SK-N-SH treated with all-trans-retinoic acid at 6 μM for 48 hours (cell line): ENCODE data around the gene SGIP1.
"Not testable (repeated sequence)": the region's sequence is repeated elsewhere in the genome, so short reads cannot be mapped to it uniquely, and the experiment has no call there.

Experiments used
- ATAC-seq: fragments of 200-7000 bp; cut with Tn5 transposase; 3 replicates; pipeline ENCODE4 v1.9.1; 2020; ENCODE audit warnings: mild to moderate bottlenecking, moderate library complexity
- ARNTL ChIP-seq: fragments of 450-650 bp; formaldehyde crosslinking; IDR thresholded peaks from 2 replicates; pipeline ENCODE4 v1.5.0; 2020; ENCODE audit warnings: low read depth, mild to moderate bottlenecking, moderate library complexity, borderline replicate concordance
- BACH2 ChIP-seq: fragments of 250-450 bp; sonication (Bioruptor Pico); IDR thresholded peaks from 2 replicates; pipeline ENCODE4 v1.9.0; 2021; ENCODE audit warnings: mild to moderate bottlenecking, borderline replicate concordance
- CSDC2 ChIP-seq: fragments of 250-450 bp; sonication (Bioruptor Pico); IDR thresholded peaks from 2 replicates; pipeline ENCODE4 v1.5.0; 2020; ENCODE audit warnings: mild to moderate bottlenecking, moderate library complexity
- ESRRG ChIP-seq: fragments of 250-450 bp; sonication (Bioruptor Pico); IDR thresholded peaks from 2 replicates; pipeline ENCODE4 v1.6.1; 2021; ENCODE audit warnings: mild to moderate bottlenecking
- GLIS3 ChIP-seq: fragments of 250-450 bp; sonication (Bioruptor Pico); IDR thresholded peaks from 2 replicates; pipeline ENCODE4 v1.5.0; 2020; ENCODE audit warnings: mild to moderate bottlenecking, moderate library complexity
- ISL1 ChIP-seq: fragments of 250-450 bp; sonication (Bioruptor Pico); IDR thresholded peaks from 2 replicates; pipeline ENCODE4 v2.1.2; 2022; ENCODE audit warnings: mild to moderate bottlenecking, moderate library complexity
- PATZ1 ChIP-seq: fragments of 250-450 bp; sonication (Bioruptor Pico); IDR thresholded peaks from 2 replicates; pipeline ENCODE4 v1.8.0; 2020; ENCODE audit warnings: mild to moderate bottlenecking, moderate library complexity, borderline replicate concordance
- POU6F1 ChIP-seq: fragments of 250-450 bp; sonication (Bioruptor Pico); IDR thresholded peaks from 2 replicates; pipeline ENCODE4 v1.8.0; 2021; ENCODE audit warnings: low read depth, mild to moderate bottlenecking, moderate library complexity, borderline replicate concordance
- PPARA ChIP-seq: fragments of 250-450 bp; sonication (Bioruptor Pico); IDR thresholded peaks from 2 replicates; pipeline ENCODE4 v1.5.0; 2020; ENCODE audit warnings: mild to moderate bottlenecking, borderline replicate concordance
- RARB ChIP-seq: fragments of 250-450 bp; sonication (Bioruptor Pico); IDR thresholded peaks from 2 replicates; pipeline ENCODE4 v1.8.0; 2021; ENCODE audit warnings: mild to moderate bottlenecking, moderate library complexity
- SNAI2 ChIP-seq: fragments of 250-450 bp; sonication (Bioruptor Pico); IDR thresholded peaks from 2 replicates; pipeline ENCODE4 v1.5.0; 2020; ENCODE audit warnings: mild to moderate bottlenecking, moderate library complexity
- TOX ChIP-seq: fragments of 250-450 bp; sonication (Bioruptor Pico); IDR thresholded peaks from 2 replicates; pipeline ENCODE4 v1.8.0; 2021; ENCODE audit warnings: mild to moderate bottlenecking, moderate library complexity, borderline replicate concordance
- TSHZ2 ChIP-seq: fragments of 250-450 bp; sonication (Bioruptor Pico); IDR thresholded peaks from 2 replicates; pipeline ENCODE4 v1.5.0; 2020; ENCODE audit warnings: mild to moderate bottlenecking, moderate library complexity
- ZC3H10 ChIP-seq: fragments of 250-450 bp; sonication (Bioruptor Pico); IDR thresholded peaks from 2 replicates; pipeline ENCODE4 v1.5.1; 2021; ENCODE audit warnings: mild to moderate bottlenecking, moderate library complexity
- ZFP3 ChIP-seq: fragments of 250-450 bp; sonication (Bioruptor Pico); IDR thresholded peaks from 2 replicates; pipeline ENCODE4 v1.5.0; 2020; ENCODE audit warnings: mild to moderate bottlenecking, moderate library complexity
- ZNF565 ChIP-seq: fragments of 450-650 bp; formaldehyde crosslinking; conservative IDR thresholded peaks from 2 replicates; pipeline ENCODE4 v1.5.0; 2020; ENCODE audit warnings: low read depth, mild to moderate bottlenecking, moderate library complexity
- ZNF8 ChIP-seq: fragments of 450-650 bp; formaldehyde crosslinking; IDR thresholded peaks from 2 replicates; pipeline ENCODE4 v1.5.0; 2020; ENCODE audit warnings: mild to moderate bottlenecking, moderate library complexity

The SGIP1 gene

GRCh38 chr1:66730462-66730861 lies 196.5 kb downstream of the SGIP1 start:
- ATAC-seq: no peak
- no peak for TF ChIP-seq PPARA (CRISPR knock-in tag)
- no peak for TF ChIP-seq RARB (CRISPR knock-in tag)
- no peak for TF ChIP-seq TSHZ2 (CRISPR knock-in tag)
- no peak for TF ChIP-seq GLIS3
- TF ChIP-seq SNAI2 (CRISPR knock-in tag): no peak
- no peak for TF ChIP-seq ESRRG
- TF ChIP-seq ZFP3: no peak
- TF ChIP-seq POU6F1 (CRISPR knock-in tag): no peak
- no peak for TF ChIP-seq TOX (CRISPR knock-in tag)
- TF ChIP-seq ARNTL (CRISPR knock-in tag): no peak
- TF ChIP-seq PATZ1 (CRISPR knock-in tag): no peak
- no peak for TF ChIP-seq ZC3H10 (CRISPR knock-in tag)
- no peak for TF ChIP-seq CSDC2
- TF ChIP-seq ZNF8 (CRISPR knock-in tag): no peak
- TF ChIP-seq BACH2 (CRISPR knock-in tag): no peak
- TF ChIP-seq, all 23 proteins: peak for 0

GRCh38 chr1:66731170-66731865 lies 197.4 kb downstream of the SGIP1 start:
- 0 out of 3 replicates have a peak, but pooled peaks have one; percentile 23 for ATAC-seq
- no peak for TF ChIP-seq CSDC2

- ATAC-seq: peak; percentile 21; the same call in 1 of the 3 replicates
- TF ChIP-seq ZC3H10 (CRISPR knock-in tag): no peak
- TF ChIP-seq, all 23 proteins: peak for 0
These were observed 198.6 kb downstream of the SGIP1 start for GRCh38 chr1:66732407-66733166.

GRCh38 chr1:66733348-66734017 lies 199.5 kb downstream of the SGIP1 start:
- peak; percentile 60; the same call in 1 of the 3 replicates for ATAC-seq
- TF ChIP-seq ARNTL (CRISPR knock-in tag) (no peak), ZNF565 (CRISPR knock-in tag) (no peak), ZNF8 (CRISPR knock-in tag) (no peak), ZC3H10 (CRISPR knock-in tag) (no peak), ISL1 (no peak)

- ATAC-seq: not testable (repeated sequence)
These were observed 200.6 kb downstream of the SGIP1 start for GRCh38 chr1:66734531-66734930.
